HG03196 (cell line): ENCODE results near the gene ABHD1.

Source experiments
- ATAC-seq: cut with Tn5 transposase; IDR thresholded peaks from one replicate; pipeline ENCODE4 v1.9.1; 2021; ENCODE audit not compliant: unreplicated experiment

Gene ABHD1

GRCh38 chr2:27086724-27087593 lies 36.7 kb upstream of the ABHD1 start, which contains the start of gene KHK:
KHK (plus strand) TSS chr2:27086772; CDS start chr2:27087260, 488 bp downstream.
- no peak for ATAC-seq

GRCh38 chr2:27087823-27088410 lies 35.7 kb upstream of the ABHD1 start:
- ATAC-seq = no peak

- no peak for ATAC-seq
Measured at GRCh38 chr2:27088634-27089033, 35.0 kb upstream of the ABHD1 start.

DNA sequence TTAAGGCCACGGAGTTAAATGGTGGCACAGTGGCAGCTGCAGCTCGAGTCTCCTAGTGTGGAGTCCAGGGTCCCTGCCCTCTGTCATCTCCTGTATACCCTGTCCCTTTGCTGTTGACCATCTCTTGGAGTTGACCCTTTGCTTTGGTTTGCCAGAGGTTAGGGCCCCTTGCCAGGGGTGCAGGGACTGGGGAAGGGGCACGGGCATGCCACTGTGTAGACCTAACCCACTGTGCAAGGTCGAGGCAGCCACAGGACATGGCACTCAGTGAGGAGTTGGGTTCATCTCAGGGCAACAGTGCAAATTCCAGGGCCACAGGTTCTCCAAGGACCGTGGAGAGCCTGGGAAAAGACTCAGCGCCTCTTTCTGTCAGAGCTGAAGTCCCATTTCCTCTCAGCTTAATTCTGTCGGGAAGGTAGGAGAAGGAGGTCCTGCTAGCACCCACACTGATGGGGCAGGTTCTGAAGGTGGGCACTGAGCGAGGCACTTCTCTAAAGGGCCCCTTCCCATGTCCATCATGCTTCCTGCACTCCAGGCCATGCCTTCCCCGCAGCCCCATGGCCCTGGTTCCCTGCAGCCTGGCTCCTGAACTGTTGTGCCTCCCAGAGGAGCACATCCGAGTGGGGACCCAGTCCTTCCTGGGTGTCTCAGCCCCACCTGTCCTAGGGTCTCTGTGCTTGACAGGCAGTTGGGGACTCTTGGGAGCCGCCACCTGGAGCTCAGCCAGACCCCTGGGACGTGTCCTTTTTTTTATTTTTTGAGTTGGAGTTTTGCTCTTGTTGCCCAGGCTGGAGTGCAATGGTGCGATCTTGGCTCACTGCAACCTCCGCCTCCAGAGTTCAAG lies 34.3 kb upstream of the ABHD1 start:
- ATAC-seq = no peak

- no peak for ATAC-seq
Measured at GRCh38 chr2:27091746-27092695, 31.6 kb upstream of the ABHD1 start.

DNA sequence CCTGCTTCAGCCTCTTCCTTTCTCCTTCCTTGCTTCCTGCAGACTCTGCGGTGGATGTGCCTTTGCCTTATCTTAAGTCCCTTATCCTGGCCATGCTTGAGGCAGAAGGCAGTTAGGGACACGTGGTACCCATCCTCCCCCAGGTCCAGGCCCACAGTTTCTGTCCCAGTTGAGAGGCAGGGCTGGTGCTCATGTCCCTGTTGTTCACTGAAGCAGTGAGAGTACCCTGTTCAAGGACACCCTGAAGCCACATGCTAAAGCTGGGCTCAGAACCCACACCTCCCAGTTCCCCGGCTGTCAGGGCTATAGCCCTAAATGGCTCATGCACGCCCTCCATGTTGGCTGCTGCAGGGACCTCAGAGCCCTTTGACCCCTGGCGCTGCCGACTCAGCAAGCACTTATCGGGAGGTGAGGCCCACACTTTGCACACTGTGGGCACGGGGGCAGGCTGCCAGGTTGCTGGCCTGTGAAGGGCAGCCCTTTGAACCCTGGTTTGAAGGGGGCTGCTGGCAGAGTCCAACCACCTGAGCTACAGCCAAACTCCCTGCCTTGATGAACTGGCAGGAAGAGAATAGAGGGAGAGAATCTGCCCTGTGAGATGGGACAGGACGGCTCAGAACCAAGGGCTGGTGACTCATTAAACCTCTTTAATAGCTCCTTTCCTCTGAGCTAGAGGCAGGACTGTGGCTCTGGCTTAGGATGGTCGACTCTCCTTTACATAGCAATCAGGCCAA lies 30.8 kb upstream of the ABHD1 start:
- ATAC-seq = no peak

DNA sequence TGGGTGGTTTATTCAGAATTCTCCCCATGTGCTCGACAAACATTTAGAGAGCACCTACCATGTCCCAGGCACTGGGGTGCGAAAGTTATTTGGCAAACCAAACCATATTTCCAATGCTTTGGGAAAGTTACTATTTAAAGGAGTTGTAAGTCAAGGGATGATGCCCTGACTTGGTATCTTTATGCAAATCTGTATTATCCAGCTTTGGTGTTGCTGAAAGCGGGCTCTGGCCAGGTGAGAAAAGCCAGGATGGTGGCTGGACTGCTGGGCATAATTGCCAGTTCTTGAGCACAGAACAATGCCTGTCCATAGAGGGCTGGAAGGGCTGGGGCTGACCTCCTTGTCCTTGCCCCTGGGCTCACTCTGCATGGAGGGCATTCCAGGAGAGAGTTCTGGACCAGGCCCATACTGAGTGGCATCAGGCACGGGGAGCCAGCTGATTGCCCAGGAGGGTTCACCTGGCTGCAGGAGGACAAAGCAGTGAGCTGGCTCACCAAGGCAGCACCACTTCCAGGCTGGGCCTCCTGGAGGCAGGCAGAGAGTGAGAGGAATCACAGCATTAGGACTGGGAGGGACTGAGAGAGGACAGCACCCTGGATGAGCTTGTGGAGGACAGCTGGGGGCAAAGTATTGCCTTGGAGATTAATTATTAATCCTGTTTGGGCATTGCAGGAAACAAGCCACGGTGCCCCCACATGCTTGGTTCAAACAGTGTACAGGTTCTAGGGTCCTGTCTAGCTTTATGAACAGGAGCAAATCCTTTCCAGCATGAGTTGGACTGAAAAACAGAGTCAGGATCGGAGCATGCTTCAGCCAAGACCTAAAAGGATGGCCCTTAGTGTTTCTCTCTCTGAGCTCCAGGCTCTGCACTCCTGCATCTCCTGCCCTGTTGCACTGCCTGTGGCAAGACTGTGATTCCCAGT lies 29.9 kb upstream of the ABHD1 start:
- no peak for ATAC-seq

DNA sequence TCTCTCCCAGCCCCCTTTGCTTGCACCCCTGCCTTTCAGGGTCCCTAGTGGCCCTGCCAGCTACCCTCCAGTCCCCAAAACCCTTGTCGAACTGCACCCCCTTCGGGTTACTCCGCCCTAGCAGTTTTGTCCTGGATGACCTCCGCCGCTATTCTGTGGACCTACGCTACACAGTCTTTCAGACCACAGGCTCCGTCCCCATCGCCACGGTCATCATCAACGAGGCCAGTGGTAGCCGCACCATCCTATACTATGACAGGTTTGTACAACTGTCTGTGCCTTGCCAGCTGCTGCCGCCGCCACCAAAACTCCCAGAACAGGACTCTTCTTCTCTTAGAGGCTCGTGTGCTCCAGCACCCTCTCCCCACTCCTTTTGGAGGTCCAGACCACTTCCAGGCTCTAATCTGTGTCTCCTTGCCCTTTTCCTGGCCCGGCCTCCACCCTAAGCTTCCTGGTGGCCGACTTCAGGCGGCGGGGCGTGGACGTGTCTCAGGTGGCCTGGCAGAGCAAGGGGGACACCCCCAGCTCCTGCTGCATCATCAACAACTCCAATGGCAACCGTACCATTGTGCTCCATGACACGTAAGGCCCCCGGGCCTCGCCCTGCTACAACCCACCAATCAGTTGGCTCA lies 29.1 kb upstream of the ABHD1 start:
- no peak for ATAC-seq

GRCh38 chr2:27095427-27095744 lies 28.2 kb upstream of the ABHD1 start:
- ATAC-seq = no peak

- ATAC-seq = no peak
Measured at GRCh38 chr2:27095745-27096651, 27.6 kb upstream of the ABHD1 start.

DNA sequence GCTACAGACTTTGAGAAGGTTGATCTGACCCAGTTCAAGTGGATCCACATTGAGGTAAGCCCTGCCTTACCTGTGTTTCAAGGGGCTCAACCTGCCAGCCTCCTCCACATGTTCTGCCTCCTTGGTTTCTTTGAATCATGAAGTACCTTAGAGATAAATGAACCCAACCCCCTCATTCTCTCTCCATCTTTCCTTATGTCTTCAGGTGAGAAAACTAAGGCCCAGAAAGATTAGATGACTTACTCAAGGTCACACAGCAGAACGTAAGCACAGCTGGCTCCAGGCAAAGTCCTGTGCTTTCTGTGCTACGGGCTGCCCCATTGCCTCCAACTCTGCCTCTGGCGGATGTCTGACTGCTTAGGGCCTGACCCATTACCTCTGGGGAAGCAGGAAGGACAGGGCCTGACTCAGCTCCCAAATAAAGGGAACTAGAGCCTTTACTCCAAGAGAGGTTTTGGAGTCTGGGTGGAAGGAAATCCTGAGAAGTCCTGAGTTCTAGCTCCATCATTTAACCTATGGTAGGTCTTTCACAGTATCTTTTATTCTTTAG lies 26.8 kb upstream of the ABHD1 start:
- no peak for ATAC-seq

DNA sequence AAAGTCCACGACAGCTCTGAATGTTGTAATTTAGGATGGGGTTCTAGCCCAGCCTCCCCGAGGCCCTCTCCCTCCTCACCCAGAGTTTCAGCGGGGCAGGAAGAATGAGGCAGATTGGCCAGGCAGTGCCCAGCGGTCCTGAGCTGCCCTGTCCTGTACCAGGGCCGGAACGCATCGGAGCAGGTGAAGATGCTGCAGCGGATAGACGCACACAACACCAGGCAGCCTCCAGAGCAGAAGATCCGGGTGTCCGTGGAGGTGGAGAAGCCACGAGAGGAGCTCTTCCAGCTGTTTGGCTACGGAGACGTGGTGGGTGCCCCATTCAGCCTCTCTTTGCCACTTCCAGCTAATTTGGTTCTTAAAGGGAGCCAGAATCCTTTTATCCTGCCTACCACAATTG lies 26.3 kb upstream of the ABHD1 start:
- ATAC-seq = no peak

GRCh38 chr2:27099334-27099955 lies 24.2 kb upstream of the ABHD1 start:
- no peak for ATAC-seq

GRCh38 chr2:27100036-27100435 lies 23.6 kb upstream of the ABHD1 start:
- ATAC-seq = no peak

DNA sequence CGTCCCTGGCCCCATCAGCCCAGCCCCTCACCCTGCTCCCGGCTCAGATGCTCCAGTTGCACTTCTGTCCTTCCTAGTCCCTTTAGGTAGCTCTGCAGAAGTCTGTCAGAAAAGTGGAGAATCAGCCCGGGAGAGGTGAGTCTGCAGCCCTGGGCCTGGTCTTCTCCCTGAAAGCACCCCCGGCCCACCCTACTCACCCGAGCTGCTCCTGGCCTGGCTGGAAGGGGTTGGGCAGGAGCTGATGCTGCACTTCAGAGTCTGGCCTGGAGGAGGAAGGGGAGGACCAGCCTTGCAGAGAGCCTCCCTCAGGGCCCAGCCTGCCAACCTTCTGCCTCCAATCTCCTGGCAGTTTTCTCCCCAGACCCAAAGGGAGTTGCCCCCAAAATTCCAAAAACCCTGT lies 21.3 kb upstream of the ABHD1 start:
- no peak for ATAC-seq

- ATAC-seq = no peak
Measured at GRCh38 chr2:27105981-27106380, 17.6 kb upstream of the ABHD1 start.

GRCh38 chr2:27108221-27108620 lies 15.4 kb upstream of the ABHD1 start:
- ATAC-seq = no peak
